ENCODE results near the gene TAOK2. TPM values are rescaled to one million over a fixed set of nuclear protein-coding genes. Genes with fewer than 3 reads are reported as not detected.

Gene TAOK2
- total RNA-seq, 3 donors from 2014 or later, result 34.9 to 37.9 (median 37.8) TPM

GRCh38 chr16:30000735-30001631, 27.3 kb downstream of the TAOK2 start:
- Mint-ChIP-seq H3K36me3 (ENCODE audit: insufficient read depth) (peaks cover 11% of the 10 kb centered on the region), H3K4me1 (ENCODE audit: low read depth) (peaks cover 15% of the 10 kb centered on the region), H3K27me3 (ENCODE audit: low read depth) (no peaks in the 10 kb centered on the region), H3K9me3 (no peaks in the 10 kb centered on the region), H3K4me3 (no peak overlapping the region)
- no peak for ATAC-seq
- no peak for DNase-seq

DNA sequence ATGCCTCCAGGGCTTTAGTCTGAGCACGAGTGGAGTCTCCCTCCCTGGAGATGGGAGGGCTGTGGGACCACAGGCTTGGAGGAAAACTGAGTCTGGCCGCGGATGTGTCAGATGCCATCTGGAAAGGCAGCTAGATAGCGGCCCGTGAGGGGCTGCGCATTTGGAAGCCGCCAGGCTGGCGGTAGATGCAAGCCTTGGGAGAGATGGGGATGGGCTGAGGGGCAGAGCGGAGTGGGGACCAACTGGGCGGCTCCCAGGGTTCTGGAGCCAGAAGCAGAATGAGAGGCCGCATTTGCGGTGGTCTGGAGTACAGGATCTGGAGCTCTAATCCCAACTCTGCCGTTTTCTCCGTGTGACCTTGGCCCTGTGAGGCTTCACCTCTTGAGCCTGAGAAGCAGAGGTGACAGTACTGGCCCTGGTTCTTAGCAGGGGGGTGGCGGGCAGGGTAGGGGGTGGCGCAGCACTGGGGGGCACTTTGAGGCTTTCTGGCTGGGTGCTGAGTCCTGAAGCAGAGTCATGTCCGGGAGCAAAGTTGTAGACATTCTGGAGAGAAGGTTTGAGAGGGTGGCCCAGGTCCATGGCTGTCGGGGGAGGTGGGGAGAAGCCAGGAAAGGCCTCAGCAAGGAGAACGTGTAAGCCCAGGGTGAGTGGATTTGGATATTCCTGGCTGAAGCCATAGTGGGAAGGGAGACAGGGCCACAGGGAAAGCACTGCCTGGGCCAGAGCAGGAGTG, 29.1 kb downstream of the TAOK2 start:
- Mint-ChIP-seq H3K36me3 (ENCODE audit: insufficient read depth) (peaks cover 11% of the 10 kb centered on the region), H3K9me3 (no peaks in the 10 kb centered on the region), H3K4me1 (ENCODE audit: low read depth) (peaks cover 8% of the 10 kb centered on the region), H3K27me3 (ENCODE audit: low read depth) (no peaks in the 10 kb centered on the region), H3K4me3 (no peak overlapping the region)
- ATAC-seq (no peak), DNase-seq (no peak)

DNA sequence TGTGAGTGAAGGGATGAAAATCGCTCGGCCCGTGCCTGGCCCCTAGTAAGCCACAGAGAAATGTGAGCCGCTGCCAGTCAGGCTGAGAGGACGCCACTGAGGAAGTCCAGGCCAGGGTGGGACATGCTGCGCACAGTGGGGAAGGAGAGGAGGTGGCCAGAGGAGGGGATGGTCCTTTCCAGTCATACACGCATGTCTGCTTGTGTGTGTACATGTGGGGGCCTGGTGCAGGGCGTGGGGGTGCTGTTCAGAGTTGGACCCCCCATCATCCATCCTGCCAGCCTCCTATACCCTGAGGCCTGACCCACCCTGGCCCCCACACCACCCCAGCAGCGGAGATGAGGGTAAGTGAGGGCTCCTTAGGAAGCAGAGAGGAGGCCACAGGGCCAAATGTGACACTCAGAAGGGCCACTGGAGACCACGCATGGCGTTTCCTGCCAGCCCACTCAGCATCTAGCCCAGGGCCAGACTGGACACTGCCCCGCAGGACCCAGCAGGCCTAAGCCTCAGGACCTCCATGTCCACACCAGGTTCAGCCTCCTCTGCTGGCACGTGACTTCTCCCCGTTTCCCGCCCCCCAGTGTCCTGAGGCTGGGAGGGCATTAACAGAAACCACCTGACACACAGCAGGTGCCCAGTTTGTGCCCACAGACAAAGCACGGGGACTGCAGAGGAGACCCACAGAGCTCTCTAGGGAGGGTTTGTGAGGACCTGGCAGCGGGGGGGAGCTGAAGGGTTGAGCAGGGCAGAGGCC, 30.2 kb downstream of the TAOK2 start:
- Mint-ChIP-seq H3K27me3 (ENCODE audit: low read depth) (peaks cover 4% of the 10 kb centered on the region), H3K36me3 (ENCODE audit: insufficient read depth) (peaks cover 8% of the 10 kb centered on the region), H3K4me3 (no peak overlapping the region), H3K4me1 (ENCODE audit: low read depth) (peaks cover 3% of the 10 kb centered on the region), H3K9me3 (no peaks in the 10 kb centered on the region)
- no peak for DNase-seq
- no peak for ATAC-seq

DNA sequence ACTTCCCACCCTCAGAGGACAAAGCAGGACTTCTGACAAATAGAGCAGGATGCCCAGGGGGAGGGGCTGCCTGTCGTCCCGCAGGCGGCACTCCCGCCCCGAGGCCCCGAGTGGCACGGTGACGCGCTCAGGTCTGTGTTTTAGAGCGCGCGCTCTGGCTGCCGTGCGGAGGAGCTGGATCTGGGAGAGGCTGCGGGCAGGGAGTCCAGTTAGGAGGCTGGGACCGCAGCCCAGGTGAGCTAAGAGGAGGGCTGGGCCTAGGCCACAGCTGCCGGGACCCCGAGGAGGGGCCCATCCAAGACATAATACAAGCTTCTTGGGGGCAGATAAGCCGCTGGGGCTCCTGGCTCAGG, 30.7 kb downstream of the TAOK2 start:
- DNase-seq, result no peak
- Mint-ChIP-seq H3K9me3 (no peaks in the 10 kb centered on the region), H3K27me3 (ENCODE audit: low read depth) (peaks cover 4% of the 10 kb centered on the region), H3K4me1 (ENCODE audit: low read depth) (peaks cover 3% of the 10 kb centered on the region), H3K4me3 (no peak overlapping the region), H3K36me3 (ENCODE audit: insufficient read depth) (peaks cover 3% of the 10 kb centered on the region)
- no peak for ATAC-seq

DNA sequence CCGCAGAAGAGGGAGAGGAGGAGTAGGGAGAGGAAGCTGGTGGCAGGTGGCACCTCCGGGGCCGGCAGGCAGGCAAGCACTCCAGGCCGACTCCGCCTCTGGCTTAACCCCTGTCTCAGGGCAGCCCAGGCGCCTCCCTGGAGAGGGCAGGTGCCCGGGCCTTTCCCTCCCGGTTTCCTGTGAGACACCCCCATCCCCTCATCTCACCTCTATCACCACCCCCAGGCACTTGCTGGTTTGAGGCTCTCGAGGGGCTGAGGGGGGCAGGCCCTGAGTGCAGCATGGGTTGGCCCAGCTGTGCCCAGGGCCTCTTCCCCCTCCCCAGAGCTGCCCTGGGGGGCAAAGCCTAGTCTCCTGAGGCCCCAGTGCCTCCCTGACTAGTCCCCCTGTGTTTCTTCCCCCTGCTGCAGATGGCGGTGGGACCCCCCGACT, 31.2 kb downstream of the TAOK2 start:
- Mint-ChIP-seq H3K4me1 (ENCODE audit: low read depth) (no peaks in the 10 kb centered on the region), H3K9me3 (no peaks in the 10 kb centered on the region), H3K4me3 (no peak overlapping the region), H3K36me3 (ENCODE audit: insufficient read depth) (no peaks in the 10 kb centered on the region), H3K27me3 (ENCODE audit: low read depth) (peaks cover 4% of the 10 kb centered on the region)
- ATAC-seq, result no peak
- no peak for DNase-seq

GRCh38 chr16:30005341-30006094, 31.9 kb downstream of the TAOK2 start:
- H3K9me3 Mint-ChIP-seq, result no peaks in the 10 kb centered on the region
- H3K36me3 Mint-ChIP-seq (ENCODE audit: insufficient read depth), result no peaks in the 10 kb centered on the region
- peaks cover 4% of the 10 kb centered on the region for H3K4me1 Mint-ChIP-seq (ENCODE audit: low read depth)
- H3K27me3 Mint-ChIP-seq (ENCODE audit: low read depth), result peaks cover 10% of the 10 kb centered on the region
- ATAC-seq (peak; percentile 58 to 59), DNase-seq (peak; percentile 27)
- no peak overlapping the region for H3K4me3 Mint-ChIP-seq

DNA sequence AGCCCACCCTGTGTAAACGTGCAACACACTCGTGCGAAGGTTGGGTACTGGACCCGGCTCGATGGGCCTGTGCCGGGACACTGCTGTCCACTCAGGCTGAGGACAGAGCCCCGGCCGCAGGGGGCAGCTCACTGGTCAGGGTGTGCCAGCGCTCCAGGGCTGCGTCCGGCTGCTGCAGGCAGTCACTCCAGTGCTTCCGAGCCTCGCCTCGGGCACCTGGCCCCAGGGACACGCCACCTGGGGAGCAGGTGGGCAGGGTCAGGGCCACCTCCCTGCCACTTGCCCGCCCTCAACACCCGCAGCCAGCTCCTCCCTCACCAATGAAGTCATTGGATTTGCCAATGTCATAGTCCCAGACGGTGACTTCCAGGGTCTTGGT, 32.4 kb downstream of the TAOK2 start:
- DNase-seq (no peak), ATAC-seq (no peak)
- Mint-ChIP-seq H3K9me3 (no peaks in the 10 kb centered on the region), H3K4me3 (no peak overlapping the region), H3K36me3 (ENCODE audit: insufficient read depth) (no peaks in the 10 kb centered on the region), H3K4me1 (ENCODE audit: low read depth) (peaks cover 5% of the 10 kb centered on the region), H3K27me3 (ENCODE audit: low read depth) (peaks cover 11% of the 10 kb centered on the region)

- H3K4me3 Mint-ChIP-seq, result no peak overlapping the region
- H3K27me3 Mint-ChIP-seq (ENCODE audit: low read depth), result peaks cover 13% of the 10 kb centered on the region
- ATAC-seq (no peak), DNase-seq (no peak)
- H3K4me1 Mint-ChIP-seq (ENCODE audit: low read depth), result peaks cover 5% of the 10 kb centered on the region
- H3K9me3 Mint-ChIP-seq, result no peaks in the 10 kb centered on the region
- H3K36me3 Mint-ChIP-seq (ENCODE audit: insufficient read depth), result no peaks in the 10 kb centered on the region
Observed at GRCh38 chr16:30006659-30007377, 33.1 kb downstream of the TAOK2 start.

- Mint-ChIP-seq H3K27me3 (ENCODE audit: low read depth) (peaks cover 19% of the 10 kb centered on the region), H3K36me3 (ENCODE audit: insufficient read depth) (no peaks in the 10 kb centered on the region), H3K4me3 (no peak overlapping the region), H3K4me1 (ENCODE audit: low read depth) (peaks cover 9% of the 10 kb centered on the region), H3K9me3 (no peaks in the 10 kb centered on the region)
- no peak for ATAC-seq
- DNase-seq, result no peak
Observed at GRCh38 chr16:30007378-30007895, 33.8 kb downstream of the TAOK2 start.

- Mint-ChIP-seq H3K27me3 (ENCODE audit: low read depth) (peaks cover 22% of the 10 kb centered on the region), H3K4me1 (ENCODE audit: low read depth) (peaks cover 9% of the 10 kb centered on the region), H3K4me3 (no peak overlapping the region), H3K36me3 (ENCODE audit: insufficient read depth) (no peaks in the 10 kb centered on the region), H3K9me3 (no peaks in the 10 kb centered on the region)
- DNase-seq, result no peak
- no peak for ATAC-seq
Observed at GRCh38 chr16:30009085-30009862, 35.6 kb downstream of the TAOK2 start.

DNA sequence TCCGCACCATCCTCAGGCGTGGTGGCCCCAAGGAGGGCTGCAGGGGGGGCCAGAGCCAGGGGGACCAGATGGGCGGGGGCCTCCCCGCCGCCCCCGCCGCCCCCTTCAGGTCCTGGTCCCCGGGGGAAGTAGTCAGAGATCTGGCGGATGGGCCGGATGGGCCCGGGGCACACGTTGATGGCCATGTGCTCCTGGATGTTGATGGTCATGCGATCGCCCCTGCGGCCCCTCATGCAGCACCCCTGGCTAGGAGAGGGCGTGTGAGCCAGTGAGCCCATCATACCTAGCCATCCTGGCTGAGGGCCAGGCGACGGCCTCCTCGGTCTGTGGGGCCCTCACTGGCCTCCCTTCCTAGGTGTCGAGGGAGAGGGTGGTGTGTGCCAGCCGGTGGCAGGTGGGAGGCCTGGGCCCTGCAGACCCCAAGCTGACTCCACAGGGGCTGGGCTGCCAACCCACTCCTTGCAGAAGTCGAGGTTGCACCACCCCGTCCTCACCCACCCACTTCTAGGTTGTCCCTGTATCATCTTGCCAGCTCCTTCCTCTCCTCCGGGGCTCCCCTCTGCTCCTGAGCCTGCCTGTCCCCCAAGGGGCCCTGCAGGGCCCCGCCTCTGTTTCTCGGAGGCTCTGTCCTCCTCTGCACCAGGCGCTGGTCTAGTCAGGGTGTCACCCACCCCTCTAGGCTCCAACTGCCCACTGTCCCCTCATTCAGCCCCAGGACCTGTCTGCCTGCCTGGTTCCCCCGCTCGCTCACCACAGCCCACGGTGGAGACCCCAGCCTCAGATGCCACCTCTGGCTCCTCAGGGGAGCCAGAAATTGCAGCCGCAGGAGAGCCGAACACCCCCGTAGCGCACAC, 36.5 kb downstream of the TAOK2 start:
- H3K36me3 Mint-ChIP-seq (ENCODE audit: insufficient read depth), result no peaks in the 10 kb centered on the region
- no peak for DNase-seq
- peak overlapping the region; percentile 72 for H3K4me3 Mint-ChIP-seq
- H3K4me1 Mint-ChIP-seq (ENCODE audit: low read depth), result peaks cover 9% of the 10 kb centered on the region
- H3K9me3 Mint-ChIP-seq, result no peaks in the 10 kb centered on the region
- ATAC-seq, result peak; percentile 9 to 11
- peaks cover 22% of the 10 kb centered on the region for H3K27me3 Mint-ChIP-seq (ENCODE audit: low read depth)

Data from activated T-cell treated with anti-CD3 and anti-CD28 coated beads, Interleukin-2, amount 50 U/mL, for 4 hours (primary cell).